ENCODE measurements around the gene MYBPH. TPM values are rescaled to one million over a fixed set of nuclear protein-coding genes. Genes with fewer than 3 reads are reported as not detected.

MYBPH gene
- total RNA-seq, 2 experiments from 2014 or later: not detected

DNA sequence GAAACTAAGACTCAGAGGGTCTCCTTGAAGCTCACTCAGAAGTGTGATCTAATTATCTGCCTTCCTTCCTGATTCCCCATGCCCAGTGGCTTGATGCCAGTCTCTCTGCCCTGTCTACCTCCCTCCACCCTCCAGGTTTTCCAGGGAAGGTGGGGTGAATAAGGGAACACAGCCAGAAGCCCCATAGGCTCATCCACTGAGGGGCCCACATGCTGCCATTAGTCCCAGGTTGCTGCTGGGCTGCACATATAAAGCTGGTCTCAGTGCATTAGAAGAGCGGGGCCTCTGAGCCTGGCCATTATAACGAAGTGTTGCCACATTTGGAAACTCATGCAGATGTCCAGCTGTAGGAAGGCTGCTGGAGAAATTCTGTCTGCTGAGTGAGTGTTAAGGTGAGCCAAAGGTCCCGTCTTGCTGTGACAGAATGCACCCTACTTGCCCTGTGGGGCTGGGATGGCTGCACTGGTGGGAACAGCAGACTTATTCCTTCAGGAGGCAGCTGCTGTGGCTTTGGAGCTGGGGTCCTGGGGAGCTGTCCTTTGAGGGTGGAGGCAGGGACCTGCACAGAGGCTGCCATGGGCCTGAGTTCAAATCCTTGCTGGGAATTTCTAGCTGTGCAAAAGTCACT lies 45.2 kb downstream of the MYBPH start:
- Histone ChIP-seq H3K9me3 (ENCODE audit: low read length) (no peaks in the 10 kb centered on the region), H2AFZ (ENCODE audit: low read length) (no peak overlapping the region), H3K79me2 (ENCODE audit: insufficient read depth, low read depth, low read length) (no peaks in the 10 kb centered on the region), H3K4me2 (ENCODE audit: low read length) (no peak overlapping the region), H3K36me3 (ENCODE audit: insufficient read depth, low read length) (no peaks in the 10 kb centered on the region), H3K4me1 (ENCODE audit: insufficient read depth, low read length, poor library complexity, severe bottlenecking) (no peaks in the 10 kb centered on the region), H3K9me2 (ENCODE audit: insufficient read depth, low read length) (no peaks in the 10 kb centered on the region), H4K20me1 (ENCODE audit: insufficient read depth, low read length) (no peaks in the 10 kb centered on the region), H3K4me3 (ENCODE audit: low read depth, low read length, poor library complexity, severe bottlenecking) (no peak overlapping the region), H3K27ac (ENCODE audit: low read depth, low read length, poor library complexity, severe bottlenecking) (no peak overlapping the region)
- no peak for TF ChIP-seq EZH2phosphoT487 (IDR thresholded peaks at IDR 0.05; ENCODE audit: borderline replicate concordance, low read depth, low read length)
- TF ChIP-seq, protein P1, sequence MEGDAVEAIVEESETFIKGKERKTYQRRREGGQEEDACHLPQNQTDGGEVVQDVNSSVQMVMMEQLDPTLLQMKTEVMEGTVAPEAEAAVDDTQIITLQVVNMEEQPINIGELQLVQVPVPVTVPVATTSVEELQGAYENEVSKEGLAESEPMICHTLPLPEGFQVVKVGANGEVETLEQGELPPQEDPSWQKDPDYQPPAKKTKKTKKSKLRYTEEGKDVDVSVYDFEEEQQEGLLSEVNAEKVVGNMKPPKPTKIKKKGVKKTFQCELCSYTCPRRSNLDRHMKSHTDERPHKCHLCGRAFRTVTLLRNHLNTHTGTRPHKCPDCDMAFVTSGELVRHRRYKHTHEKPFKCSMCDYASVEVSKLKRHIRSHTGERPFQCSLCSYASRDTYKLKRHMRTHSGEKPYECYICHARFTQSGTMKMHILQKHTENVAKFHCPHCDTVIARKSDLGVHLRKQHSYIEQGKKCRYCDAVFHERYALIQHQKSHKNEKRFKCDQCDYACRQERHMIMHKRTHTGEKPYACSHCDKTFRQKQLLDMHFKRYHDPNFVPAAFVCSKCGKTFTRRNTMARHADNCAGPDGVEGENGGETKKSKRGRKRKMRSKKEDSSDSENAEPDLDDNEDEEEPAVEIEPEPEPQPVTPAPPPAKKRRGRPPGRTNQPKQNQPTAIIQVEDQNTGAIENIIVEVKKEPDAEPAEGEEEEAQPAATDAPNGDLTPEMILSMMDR (conservative IDR thresholded peaks at IDR 0.05; ENCODE audit: low read length): no peak
- no TSS peak for BruUV-seq (replicated peaks)
- CTCF ChIA-PET (ENCODE audit: unreplicated experiment): no interaction called here
- no peak for DNase-seq (ENCODE audit: low spot score)
- POLR2A ChIA-PET: interaction anchor here (0.7 to 0.9 kb wide), 2 partner anchors 17 to 349 kb away, joined by 3 read pairs; no protein-coding TSS in a partner anchor
- intact Hi-C loops (cut with micrococcal nuclease; ENCODE audit: unreplicated experiment): no loop called here

DNA sequence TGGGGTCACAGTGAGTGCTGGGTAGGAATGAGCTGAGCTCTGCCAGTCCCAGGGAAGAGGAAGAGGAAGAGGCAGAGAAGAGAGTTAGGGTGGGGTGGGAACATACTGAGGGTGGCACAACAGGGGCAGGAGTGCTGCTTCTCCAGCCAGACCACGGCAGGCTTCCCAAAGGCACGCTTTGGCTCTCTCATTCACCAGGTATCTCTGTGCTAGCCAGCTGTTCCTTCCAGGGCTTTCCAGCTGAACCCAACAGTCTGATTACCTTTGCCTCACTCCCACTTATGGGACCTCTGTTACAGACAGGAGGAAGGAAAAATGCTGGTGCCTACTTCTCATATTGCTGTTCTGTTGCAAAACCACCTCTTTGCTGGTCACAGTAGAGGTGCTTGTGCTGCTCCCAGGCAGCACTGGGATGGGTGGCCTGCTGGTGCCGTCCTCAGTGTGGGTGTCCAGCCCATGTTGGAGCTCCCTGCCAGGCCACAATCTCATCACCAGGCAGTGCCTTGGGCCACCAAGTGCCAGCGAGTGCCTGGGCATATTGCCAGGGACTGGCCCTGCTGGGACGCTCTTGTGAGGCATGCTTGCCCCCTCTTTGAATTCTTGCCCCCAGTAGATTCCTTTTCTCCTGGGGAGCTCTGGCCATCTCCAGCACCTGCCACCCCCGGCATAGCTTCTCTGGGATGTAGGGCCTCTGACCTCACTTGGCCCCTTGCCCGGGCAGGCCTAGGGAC lies 46.0 kb downstream of the MYBPH start:
- no peak overlapping the region for H3K27ac ChIP-seq (ENCODE audit: low read depth, low read length, poor library complexity, severe bottlenecking)
- no peak for DNase-seq (ENCODE audit: low spot score)
- H3K9me2 ChIP-seq (ENCODE audit: insufficient read depth, low read length): no peaks in the 10 kb centered on the region
- no peak overlapping the region for H3K4me2 ChIP-seq (ENCODE audit: low read length)
- no peaks in the 10 kb centered on the region for H3K4me1 ChIP-seq (ENCODE audit: insufficient read depth, low read length, poor library complexity, severe bottlenecking)
- no TSS peak for BruUV-seq (replicated peaks)
- H3K79me2 ChIP-seq (ENCODE audit: insufficient read depth, low read depth, low read length): no peaks in the 10 kb centered on the region
- no peak overlapping the region for H3K4me3 ChIP-seq (ENCODE audit: low read depth, low read length, poor library complexity, severe bottlenecking)
- CTCF ChIA-PET (ENCODE audit: unreplicated experiment): no interaction called here
- H3K9me3 ChIP-seq (ENCODE audit: low read length): no peaks in the 10 kb centered on the region
- no peaks in the 10 kb centered on the region for H4K20me1 ChIP-seq (ENCODE audit: insufficient read depth, low read length)
- no peak overlapping the region for H2AFZ ChIP-seq (ENCODE audit: low read length)
- no peaks in the 10 kb centered on the region for H3K36me3 ChIP-seq (ENCODE audit: insufficient read depth, low read length)
- TF ChIP-seq, protein P1 (conservative IDR thresholded peaks at IDR 0.05; ENCODE audit: low read length): no peak
- POLR2A ChIA-PET: interaction anchor here (0.7 to 0.9 kb wide), 2 partner anchors 16 to 348 kb away, joined by 3 read pairs; no protein-coding TSS in a partner anchor
- intact Hi-C loops (cut with micrococcal nuclease; ENCODE audit: unreplicated experiment): no loop called here
